ENCODE measurements around the gene CHI3L2. TPM values are rescaled to one million over a fixed set of nuclear protein-coding genes. Genes with fewer than 3 reads are reported as not detected.

The CHI3L2 gene
- total and polyA plus RNA-seq, 2 of the 4 experiments (the other 2 are of a cell fraction) = 0.18 to 0.19 TPM

DNA sequence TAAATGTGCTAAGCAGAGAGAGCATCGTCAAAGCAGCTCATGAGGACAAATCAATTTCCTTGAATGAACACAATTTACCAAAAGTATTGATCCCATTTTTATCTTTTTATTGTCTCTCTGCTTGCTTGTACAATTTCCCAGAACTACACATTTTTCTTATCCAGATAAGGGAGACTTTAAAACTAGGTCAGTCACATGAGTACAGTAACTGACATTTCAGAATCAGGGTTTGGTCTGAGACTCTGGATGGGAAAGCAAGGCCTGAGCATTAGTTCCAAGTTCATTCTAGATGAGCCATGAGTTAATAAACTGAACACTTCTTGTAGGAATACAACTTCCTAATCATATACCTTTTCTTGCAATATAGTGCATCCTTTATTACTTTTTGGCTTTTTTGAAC, 15.6 kb upstream of the CHI3L2 start:
- no CpG with 5 or more reads among the region's 1 CpG for WGBS, 2 experiments (ENCODE audit: extremely low coverage in 2 of 2, insufficient read length in 1 of 2)
- no TSS peak for BruUV-seq (replicated peaks)
- Histone ChIP-seq H3K56ac (ENCODE audit: extremely low read depth, insufficient read depth, low read length) (no peak overlapping the region), H2AK5ac (ENCODE audit: low read depth, low read length) (no peak overlapping the region), H2AFZ (replicated peaks; ENCODE audit: low read length, poor library complexity) (no peak overlapping the region), H2AK9ac (replicated peaks; ENCODE audit: low read depth, low read length, poor library complexity) (no peak overlapping the region), H3K9me3 (ENCODE audit: control insufficient read depth, insufficient read depth, low read length) (no peaks in the 10 kb centered on the region), H4K8ac (ENCODE audit: low read depth in 2 of 2, low read length in 2 of 2) (no peak overlapping the region), H4K5ac (ENCODE audit: low read depth, low read length) (no peak overlapping the region), H3K36me3 (ENCODE audit: control insufficient read depth, insufficient read depth, low read length) (no peaks in the 10 kb centered on the region), H4K91ac (ENCODE audit: insufficient read depth, low read depth, low read length) (no peak overlapping the region), H3K4me3 (ENCODE audit: insufficient read depth, low read depth, low read length) (no peak overlapping the region), H3K4me2 (ENCODE audit: low read depth, low read length) (no peak overlapping the region), H2BK120ac (ENCODE audit: low read depth, low read length) (no peak overlapping the region), H2BK15ac (ENCODE audit: low read depth, low read length) (no peak overlapping the region), H2BK20ac (ENCODE audit: low read depth, low read length) (no peak overlapping the region), H3K79me1 (ENCODE audit: low read depth in 1 of 2, low read length in 2 of 2) (no peaks in the 10 kb centered on the region), H3K18ac (ENCODE audit: low read depth, low read length) (no peak overlapping the region), H3K9me1 (ENCODE audit: insufficient read depth, low read length) (no peaks in the 10 kb centered on the region; the same call in 1 of the 2 replicates), H4K20me1 (ENCODE audit: insufficient read depth, low read length) (no peaks in the 10 kb centered on the region), H3K23ac (ENCODE audit: low read depth, low read length) (no peak overlapping the region), H2BK5ac (ENCODE audit: low read depth, low read length, poor library complexity, severe bottlenecking) (no peak overlapping the region), H3K9ac (ENCODE audit: low read depth, low read length) (no peak overlapping the region), H3K27ac (ENCODE audit: insufficient read depth, low read length) (no peak overlapping the region), H3K27me3 (ENCODE audit: control insufficient read depth, insufficient read depth, low read length) (peaks cover 11% of the 10 kb centered on the region), H3K4ac (ENCODE audit: low read depth, low read length) (no peak overlapping the region), H3K4me1 (ENCODE audit: control insufficient read depth, insufficient read depth, low read length) (peaks cover 2% of the 10 kb centered on the region), H3K14ac (replicated peaks; ENCODE audit: low read depth, low read length) (no peak overlapping the region)
- TF ChIP-seq SMC3 (IDR thresholded peaks at IDR 0.05; ENCODE audit: low read depth, low read length) (no peak), MAZ (IDR thresholded peaks at IDR 0.05; ENCODE audit: borderline replicate concordance, low read depth, low read length) (no peak), FOS (IDR thresholded peaks at IDR 0.05; ENCODE audit: low read depth, low read length) (no peak)
- TF ChIP-seq, protein P1, sequence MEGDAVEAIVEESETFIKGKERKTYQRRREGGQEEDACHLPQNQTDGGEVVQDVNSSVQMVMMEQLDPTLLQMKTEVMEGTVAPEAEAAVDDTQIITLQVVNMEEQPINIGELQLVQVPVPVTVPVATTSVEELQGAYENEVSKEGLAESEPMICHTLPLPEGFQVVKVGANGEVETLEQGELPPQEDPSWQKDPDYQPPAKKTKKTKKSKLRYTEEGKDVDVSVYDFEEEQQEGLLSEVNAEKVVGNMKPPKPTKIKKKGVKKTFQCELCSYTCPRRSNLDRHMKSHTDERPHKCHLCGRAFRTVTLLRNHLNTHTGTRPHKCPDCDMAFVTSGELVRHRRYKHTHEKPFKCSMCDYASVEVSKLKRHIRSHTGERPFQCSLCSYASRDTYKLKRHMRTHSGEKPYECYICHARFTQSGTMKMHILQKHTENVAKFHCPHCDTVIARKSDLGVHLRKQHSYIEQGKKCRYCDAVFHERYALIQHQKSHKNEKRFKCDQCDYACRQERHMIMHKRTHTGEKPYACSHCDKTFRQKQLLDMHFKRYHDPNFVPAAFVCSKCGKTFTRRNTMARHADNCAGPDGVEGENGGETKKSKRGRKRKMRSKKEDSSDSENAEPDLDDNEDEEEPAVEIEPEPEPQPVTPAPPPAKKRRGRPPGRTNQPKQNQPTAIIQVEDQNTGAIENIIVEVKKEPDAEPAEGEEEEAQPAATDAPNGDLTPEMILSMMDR (conservative IDR thresholded peaks at IDR 0.05; ENCODE audit: low read depth, low read length) = no peak
- in situ Hi-C loops (cut with MboI; ENCODE audit: low sequenced_read_pairs) (no loop called here), intact Hi-C loops (cut with micrococcal nuclease) (no loop called here), dilution Hi-C loops (cut with HindIII; ENCODE audit: low sequenced_read_pairs, unreplicated experiment) (no loop called here)
- DNase-seq = no peak
- no peak for ATAC-seq (ENCODE audit: low read depth)
- CTCF ChIA-PET = no interaction called here
- POLR2A ChIA-PET (ENCODE audit: unreplicated experiment) = no interaction called here
